SK-N-SH (cell line): ENCODE data around the gene POLE3. TPM values are rescaled to one million over a fixed set of nuclear protein-coding genes. Genes with fewer than 3 reads are reported as not detected.

Experiments used
- CTCF ChIA-PET: fragments of 300-600, 350-600 bp; formaldehyde crosslinking; extraction: SDS; loops from one replicate; lab custom pipeline; 2021; lab: Yijun Ruan, JAX
- POLR2A ChIA-PET: fragments of 350-600 bp; sonication (Branson Sonifier 250); formaldehyde crosslinking; extraction: SDS; loops from one replicate; lab custom pipeline; 2020; ENCODE audit warnings: antibody characterized with exemption, inconsistent platforms; lab: Yijun Ruan, JAX
- DNase-seq: peaks from one replicate; pipeline ENCODE4 v3.0.0; 2012
- H2AFZ ChIP-seq: fragments of 200-600 bp; sonication (generic); 2 replicates; pipeline ENCODE4 v1.8.1; 2016; ENCODE audit warnings: antibody characterized with exemption, mild to moderate bottlenecking, low read depth
- H3F3A ChIP-seq: fragments of 200-600 bp; sonication (generic); replicated peaks from 2 replicates; pipeline ENCODE3; 2016; ENCODE audit warnings: antibody characterized with exemption, mild to moderate bottlenecking; ENCODE audit not compliant: insufficient read depth
- H3K27ac ChIP-seq, 2 experiments: fragments of 200-500 bp in 1 of 2; fragments of 200-600 bp in 1 of 2; sonication (Bioruptor generic) in 1 of 2; sonication (generic), shearing (Covaris generic) in 1 of 2; 2 replicates each; pipeline versions ENCODE4 v1.5.1 to v1.6.1; 2014 to 2016; ENCODE audit warnings: low read depth in 2 of 2, inconsistent platforms in 1 of 2, low read length in 1 of 2, mild to moderate bottlenecking in 1 of 2, mixed read lengths in 1 of 2
- H3K27me3 ChIP-seq: fragments of 200-600 bp; sonication (generic), shearing (Covaris generic); 2 replicates; pipeline ENCODE4 v1.6.1; 2016; ENCODE audit warnings: mixed run types; ENCODE audit not compliant: insufficient read depth
- H3K36me3 ChIP-seq, 2 experiments: fragments of 200-500 bp in 1 of 2; fragments of 200-600 bp in 1 of 2; sonication (Bioruptor generic) in 1 of 2; sonication (generic) in 1 of 2; replicated peaks in 1 of 2; 2 replicates each; pipeline versions ENCODE3 to v1.5.1; 2014 to 2016; ENCODE audit warnings: low read length in 1 of 2, mild to moderate bottlenecking in 1 of 2; ENCODE audit not compliant: insufficient read depth in 2 of 2, control insufficient read depth in 1 of 2
- H3K4me1 ChIP-seq, 2 experiments: fragments of 200-500 bp in 1 of 2; fragments of 200-600 bp in 1 of 2; sonication (Bioruptor generic) in 1 of 2; sonication (generic), shearing (Covaris generic) in 1 of 2; 2 replicates each; pipeline versions ENCODE4 v1.5.1 to v1.6.1; 2014 to 2016; ENCODE audit warnings: low read depth in 1 of 2, low read length in 1 of 2, mixed run types in 1 of 2; ENCODE audit not compliant: insufficient read depth in 2 of 2, control insufficient read depth in 1 of 2
- H3K4me2 ChIP-seq: fragments of 200-600 bp; sonication (generic), shearing (Covaris generic); 2 replicates; pipeline ENCODE4 v1.6.1; 2017; ENCODE audit warnings: mixed run types
- H3K4me3 ChIP-seq, 2 experiments: fragments of 200-500 bp in 1 of 2; fragments of 200-600 bp in 1 of 2; sonication (Bioruptor generic) in 1 of 2; sonication (generic), shearing (Covaris generic) in 1 of 2; 2 replicates each; pipeline versions ENCODE4 v1.5.1 to v1.8.1; 2014 to 2016; ENCODE audit warnings: low read depth in 2 of 2, inconsistent platforms in 1 of 2, low read length in 1 of 2, mild to moderate bottlenecking in 1 of 2, mixed read lengths in 1 of 2, moderate library complexity in 1 of 2
- H3K79me2 ChIP-seq: fragments of 200-600 bp; sonication (generic); 2 replicates; pipeline ENCODE4 v1.8.1; 2017; ENCODE audit warnings: mild to moderate bottlenecking; ENCODE audit not compliant: insufficient read depth
- H3K9ac ChIP-seq: fragments of 200-600 bp; sonication (generic); 2 replicates; pipeline ENCODE4 v1.6.1; 2017; ENCODE audit warnings: mixed run types
- H3K9me2 ChIP-seq: fragments of 200-600 bp; sonication (generic); 2 replicates; pipeline ENCODE4 v1.6.1; 2017; ENCODE audit warnings: mixed run types
- H3K9me3 ChIP-seq: fragments of 200-600 bp; sonication (generic); 2 replicates; pipeline ENCODE4 v1.6.1; 2017; ENCODE audit warnings: mixed run types, mild to moderate bottlenecking, moderate library complexity
- H4K20me1 ChIP-seq: fragments of 200-600 bp; sonication (generic); 2 replicates; pipeline ENCODE4 v1.6.1; 2017; ENCODE audit warnings: mild to moderate bottlenecking, mixed run types; ENCODE audit not compliant: insufficient read depth
- CHD2 ChIP-seq: fragments of 150-350 bp; IDR thresholded peaks from 2 replicates; pipeline ENCODE4 v1.6.1; 2018; ENCODE audit warnings: low read length; ENCODE audit not compliant: partially characterized antibody
- CTCF ChIP-seq: fragments of 200-600 bp; sonication (generic); IDR thresholded peaks from 2 replicates; pipeline ENCODE4 v1.6.1; 2017; ENCODE audit warnings: antibody characterized with exemption, mild to moderate bottlenecking, moderate library complexity
- ELF1 ChIP-seq: IDR thresholded peaks from 2 replicates; pipeline ENCODE4 v1.4.0; 2012
- EP300 ChIP-seq, 2 experiments: IDR thresholded peaks; 2 replicates each; pipeline versions ENCODE4 v1.4.0 to v1.6.1; 2012; ENCODE audit warnings: borderline replicate concordance in 1 of 2, low read depth in 1 of 2, low read length in 1 of 2
- JUND ChIP-seq: IDR thresholded peaks from 2 replicates; pipeline ENCODE4 v1.4.0; 2012
- MEF2A ChIP-seq: IDR thresholded peaks from 2 replicates; pipeline ENCODE4 v1.4.0; 2012; ENCODE audit warnings: low read depth, borderline replicate concordance
- MXI1 ChIP-seq: IDR thresholded peaks from 2 replicates; pipeline ENCODE4 v1.6.1; 2012; ENCODE audit warnings: mild to moderate bottlenecking, low read depth, low read length, improper control_type of control experiment
- NRF1 ChIP-seq: IDR thresholded peaks from 2 replicates; pipeline ENCODE4 v1.6.1; 2012; ENCODE audit warnings: low read depth, mild to moderate bottlenecking, low read length
- RAD21 ChIP-seq: IDR thresholded peaks from 2 replicates; pipeline ENCODE4 v1.6.1; 2012; ENCODE audit warnings: mild to moderate bottlenecking, low read length
- REST ChIP-seq: IDR thresholded peaks from 2 replicates; pipeline ENCODE4 v1.6.1; 2012; ENCODE audit warnings: mild to moderate bottlenecking, low read depth, low read length, moderate library complexity
- RFX5 ChIP-seq: IDR thresholded peaks from 2 replicates; pipeline ENCODE4 v1.6.1; 2012; ENCODE audit warnings: mild to moderate bottlenecking, improper control_type of control experiment, low read length
- SIN3A ChIP-seq: IDR thresholded peaks from 2 replicates; pipeline ENCODE4 v1.6.1; 2012; ENCODE audit warnings: low read depth, mild to moderate bottlenecking, low read length, moderate library complexity, borderline replicate concordance
- TAF1 ChIP-seq: IDR thresholded peaks from 2 replicates; pipeline ENCODE4 v1.6.1; 2012; ENCODE audit warnings: low read depth, mild to moderate bottlenecking, low read length, moderate library complexity, borderline replicate concordance
- TCF12 ChIP-seq: IDR thresholded peaks from 2 replicates; pipeline ENCODE4 v1.4.0; 2012
- TEAD4 ChIP-seq: IDR thresholded peaks from 2 replicates; pipeline ENCODE4 v1.4.0; 2012; ENCODE audit warnings: mild to moderate bottlenecking, borderline replicate concordance; ENCODE audit not compliant: insufficient read depth
- USF2 ChIP-seq: fragments of 150-350 bp; IDR thresholded peaks from 2 replicates; pipeline ENCODE4 v1.6.1; 2017; ENCODE audit warnings: antibody characterized with exemption, low read length, low read depth, borderline replicate concordance
- YY1 ChIP-seq: IDR thresholded peaks from 2 replicates; pipeline ENCODE4 v1.4.0; 2012; ENCODE audit warnings: low read depth, mild to moderate bottlenecking
- WGBS: methylation state at CpG from one replicate; pipeline ENCODE4 v1.1.6; 2017; ENCODE audit warnings: low lambda C conversion rate; 5-methylcytosine and 5-hydroxymethylcytosine counted together
- polyA plus RNA-seq, 3 experiments: library from polyadenylated mRNA; depleted of rRNA; stranded (reverse); fragments of >200 nt; gene quantifications; 2 replicates each; pipeline ENCODE4 v1.2.3, GENCODE V29; 2012
- TF ChIP-seq, protein P1 (sequence below): IDR thresholded peaks from 2 replicates; pipeline ENCODE4 v1.4.0; 2012; ENCODE audit warnings: low read depth, borderline replicate concordance
- TF ChIP-seq, protein P2 (sequence below): IDR thresholded peaks from 2 replicates; pipeline ENCODE4; 2012

POLE3 gene
- polyA plus RNA-seq, 1 of the 3 experiments (the other 2 are of a cell fraction), result 40.1 TPM

DNA sequence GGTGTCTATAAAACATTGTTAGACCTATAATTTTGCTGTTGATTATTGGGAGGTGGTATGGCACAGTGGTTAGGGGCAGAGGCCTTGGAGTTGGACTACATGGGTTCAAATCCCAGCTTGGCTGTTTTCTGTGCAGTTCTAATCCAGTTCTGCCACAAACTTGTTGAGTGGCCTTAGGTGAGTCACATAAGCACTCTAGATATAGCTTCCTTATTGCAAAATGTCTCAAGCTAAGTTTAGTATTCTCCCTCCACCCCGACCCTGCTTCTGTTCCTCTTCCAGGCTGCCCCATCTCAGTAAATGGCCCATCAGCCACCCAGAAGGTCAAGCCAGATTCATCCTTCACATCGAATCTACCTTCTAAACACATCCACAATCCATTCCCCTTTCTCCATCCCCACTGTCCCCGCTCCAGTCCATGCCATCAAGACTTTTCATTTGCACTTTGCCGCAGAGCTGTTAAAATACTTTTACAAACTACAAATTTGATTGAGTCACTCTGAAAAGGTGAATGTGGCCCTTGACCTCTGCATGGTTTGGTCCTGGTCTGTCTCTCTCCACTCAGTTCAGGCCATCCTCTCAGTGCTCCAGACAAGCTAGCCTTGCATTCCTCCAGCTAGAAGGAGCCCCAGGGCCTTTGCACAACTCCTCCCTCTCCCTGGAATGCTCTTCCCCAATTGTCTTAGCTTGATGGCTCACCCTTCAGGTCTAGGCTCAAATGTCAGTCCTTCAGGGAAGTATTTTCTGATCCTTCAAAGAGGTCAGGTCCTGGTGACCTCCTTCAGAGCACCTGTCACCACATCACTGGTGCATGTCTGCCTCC, 23.7 kb downstream of the POLE3 start:
- WGBS, result 91% methylated on average over 4 of the region's 4 CpGs

More for the DNA sequence above, 23.7 kb downstream of the POLE3 start:
- Histone ChIP-seq H3K4me3 (no peak overlapping the region), H3K27ac (no peak overlapping the region), H4K20me1 (no peaks in the 10 kb centered on the region), H3K9ac (no peak overlapping the region), H3K79me2 (no peaks in the 10 kb centered on the region), H3K4me2 (no peak overlapping the region), H3K9me2 (no peaks in the 10 kb centered on the region), H3K4me1 (no peaks in the 10 kb centered on the region), H3K36me3 (peaks cover 0 to 18% of the 10 kb centered on the region in 2 experiments), H2AFZ (no peak overlapping the region), H3F3A (no peaks in the 10 kb centered on the region), H3K27me3 (no peaks in the 10 kb centered on the region), H3K9me3 (no peaks in the 10 kb centered on the region)
- POLR2A ChIA-PET, result interaction anchor here (0.6 kb wide), 1 partner anchor 142 kb away, joined by 3 read pairs; no protein-coding TSS in a partner anchor
- no peak for DNase-seq
- TF ChIP-seq RAD21 (no peak), TAF1 (no peak), CTCF (no peak), MXI1 (no peak), NRF1 (no peak), USF2 (no peak), YY1 (no peak), CHD2 (no peak), RFX5 (no peak), REST (no peak), SIN3A (no peak), TCF12 (no peak), MEF2A (no peak), EP300 (IDR thresholded peaks at IDR 0.05; ENCODE audit: borderline replicate concordance in 1 of 2, low read depth in 1 of 2, low read length in 1 of 2) (no peak), ELF1 (no peak), JUND (no peak), TEAD4 (no peak)
- TF ChIP-seq, protein P1, sequence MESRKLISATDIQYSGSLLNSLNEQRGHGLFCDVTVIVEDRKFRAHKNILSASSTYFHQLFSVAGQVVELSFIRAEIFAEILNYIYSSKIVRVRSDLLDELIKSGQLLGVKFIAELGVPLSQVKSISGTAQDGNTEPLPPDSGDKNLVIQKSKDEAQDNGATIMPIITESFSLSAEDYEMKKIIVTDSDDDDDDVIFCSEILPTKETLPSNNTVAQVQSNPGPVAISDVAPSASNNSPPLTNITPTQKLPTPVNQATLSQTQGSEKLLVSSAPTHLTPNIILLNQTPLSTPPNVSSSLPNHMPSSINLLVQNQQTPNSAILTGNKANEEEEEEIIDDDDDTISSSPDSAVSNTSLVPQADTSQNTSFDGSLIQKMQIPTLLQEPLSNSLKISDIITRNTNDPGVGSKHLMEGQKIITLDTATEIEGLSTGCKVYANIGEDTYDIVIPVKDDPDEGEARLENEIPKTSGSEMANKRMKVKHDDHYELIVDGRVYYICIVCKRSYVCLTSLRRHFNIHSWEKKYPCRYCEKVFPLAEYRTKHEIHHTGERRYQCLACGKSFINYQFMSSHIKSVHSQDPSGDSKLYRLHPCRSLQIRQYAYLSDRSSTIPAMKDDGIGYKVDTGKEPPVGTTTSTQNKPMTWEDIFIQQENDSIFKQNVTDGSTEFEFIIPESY, result no peak
- TF ChIP-seq, protein P2, sequence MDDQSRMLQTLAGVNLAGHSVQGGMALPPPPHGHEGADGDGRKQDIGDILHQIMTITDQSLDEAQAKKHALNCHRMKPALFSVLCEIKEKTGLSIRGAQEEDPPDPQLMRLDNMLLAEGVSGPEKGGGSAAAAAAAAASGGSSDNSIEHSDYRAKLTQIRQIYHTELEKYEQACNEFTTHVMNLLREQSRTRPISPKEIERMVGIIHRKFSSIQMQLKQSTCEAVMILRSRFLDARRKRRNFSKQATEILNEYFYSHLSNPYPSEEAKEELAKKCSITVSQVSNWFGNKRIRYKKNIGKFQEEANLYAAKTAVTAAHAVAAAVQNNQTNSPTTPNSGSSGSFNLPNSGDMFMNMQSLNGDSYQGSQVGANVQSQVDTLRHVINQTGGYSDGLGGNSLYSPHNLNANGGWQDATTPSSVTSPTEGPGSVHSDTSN, result no peak
- CTCF ChIA-PET, result interaction anchor here (0.7 kb wide), 1 partner anchor 186 kb away, joined by 3 read pairs; no protein-coding TSS in a partner anchor
